GM19023 (cell line): ENCODE measurements around the gene PTGFRN.

Experiments used
- ATAC-seq: cut with Tn5 transposase; IDR thresholded peaks from one replicate; pipeline ENCODE4 v1.9.1; 2021; ENCODE audit warnings: mild to moderate bottlenecking, moderate library complexity; ENCODE audit not compliant: unreplicated experiment

Gene PTGFRN

DNA sequence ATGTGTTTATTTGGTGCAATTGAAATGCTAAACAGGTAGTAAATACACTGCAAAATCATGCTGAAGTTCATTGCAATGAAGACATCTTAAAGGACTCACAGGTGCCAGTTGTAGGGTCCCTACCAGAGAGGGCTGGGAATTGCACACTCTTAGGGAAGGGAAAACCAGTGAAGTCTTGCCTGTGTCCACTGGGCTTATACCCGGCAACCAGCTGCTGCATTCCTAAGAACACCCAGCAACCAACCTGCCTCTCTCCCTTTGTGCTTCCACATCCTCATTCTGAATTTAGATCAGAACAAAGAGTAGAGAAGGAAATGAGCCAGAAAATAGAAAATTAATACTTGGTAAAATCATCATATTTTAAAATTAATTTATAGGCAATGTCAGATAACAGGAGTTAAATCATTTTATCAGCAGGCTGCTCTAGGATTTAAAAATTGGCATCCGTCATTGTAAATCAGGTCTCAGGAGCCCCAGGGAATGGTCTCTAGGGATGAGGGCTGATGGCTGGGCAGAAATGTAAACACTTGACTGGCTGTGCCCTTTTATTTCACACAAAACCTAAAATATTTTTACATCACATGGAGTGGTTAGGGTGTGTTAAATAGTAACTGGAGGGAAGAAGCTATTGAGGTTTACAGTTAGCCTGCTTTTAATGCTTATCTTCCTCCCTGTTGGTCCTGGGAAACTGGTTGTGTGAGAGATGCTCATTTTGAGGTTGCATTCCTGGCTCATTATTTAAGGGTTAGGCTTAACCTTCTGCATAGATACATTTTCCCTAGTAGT is 31.3 kb downstream of the PTGFRN start:
- ATAC-seq, result no peak

DNA sequence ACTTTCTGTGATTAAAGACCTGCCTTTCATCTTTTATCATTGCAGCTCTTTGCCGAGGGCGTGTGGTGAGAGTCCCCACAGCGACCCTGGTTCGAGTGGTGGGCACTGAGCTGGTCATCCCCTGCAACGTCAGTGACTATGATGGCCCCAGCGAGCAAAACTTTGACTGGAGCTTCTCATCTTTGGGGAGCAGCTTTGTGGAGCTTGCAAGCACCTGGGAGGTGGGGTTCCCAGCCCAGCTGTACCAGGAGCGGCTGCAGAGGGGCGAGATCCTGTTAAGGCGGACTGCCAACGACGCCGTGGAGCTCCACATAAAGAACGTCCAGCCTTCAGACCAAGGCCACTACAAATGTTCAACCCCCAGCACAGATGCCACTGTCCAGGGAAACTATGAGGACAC is 32.0 kb downstream of the PTGFRN start:
- no peak for ATAC-seq

DNA sequence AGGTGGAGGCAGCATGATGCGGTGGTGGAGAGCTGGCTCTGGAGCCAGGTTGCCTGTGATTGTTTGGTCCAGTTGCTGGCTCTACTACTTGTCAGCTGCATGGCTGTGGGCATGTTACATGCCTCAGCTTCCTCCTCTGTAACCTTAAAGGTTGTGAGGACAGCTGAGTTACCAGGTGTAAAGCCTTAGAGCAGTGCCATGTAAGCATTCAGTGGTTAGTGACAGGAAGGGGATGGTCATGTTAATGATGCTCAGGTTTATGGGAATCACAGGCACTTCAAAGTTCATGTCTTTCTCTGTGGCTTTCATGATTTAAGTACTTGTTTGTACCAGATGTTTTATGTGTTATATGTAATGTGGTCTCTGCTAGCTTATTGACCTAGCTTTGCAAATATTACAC is 32.6 kb downstream of the PTGFRN start:
- ATAC-seq, result no peak

DNA sequence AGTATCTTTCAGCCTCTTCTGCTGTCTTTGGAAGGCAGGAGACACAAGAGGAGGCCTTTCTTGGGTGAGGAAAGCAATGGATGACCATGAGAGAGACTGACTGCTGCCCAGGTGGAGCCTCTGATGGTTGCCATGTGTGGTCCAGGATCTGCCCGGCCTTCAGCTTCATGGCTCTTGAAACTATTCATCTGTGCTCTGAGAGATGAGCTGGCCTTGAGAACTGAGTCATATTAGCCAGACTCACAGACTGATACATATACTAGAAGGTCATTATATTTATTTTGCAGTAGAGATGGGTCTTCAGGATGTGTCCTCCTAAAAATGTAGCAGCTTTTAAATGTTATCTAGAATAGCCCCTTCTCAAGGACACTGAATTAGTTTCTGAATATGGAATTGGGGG is 33.7 kb downstream of the PTGFRN start:
- no peak for ATAC-seq

DNA sequence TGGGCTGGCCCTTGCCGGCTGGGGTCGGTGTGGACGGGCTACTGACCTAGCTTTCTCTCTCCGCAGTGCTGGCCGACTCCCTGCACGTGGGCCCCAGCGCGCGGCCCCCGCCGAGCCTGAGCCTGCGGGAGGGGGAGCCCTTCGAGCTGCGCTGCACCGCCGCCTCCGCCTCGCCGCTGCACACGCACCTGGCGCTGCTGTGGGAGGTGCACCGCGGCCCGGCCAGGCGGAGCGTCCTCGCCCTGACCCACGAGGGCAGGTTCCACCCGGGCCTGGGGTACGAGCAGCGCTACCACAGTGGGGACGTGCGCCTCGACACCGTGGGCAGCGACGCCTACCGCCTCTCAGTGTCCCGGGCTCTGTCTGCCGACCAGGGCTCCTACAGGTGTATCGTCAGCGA is 34.9 kb downstream of the PTGFRN start:
- no peak for ATAC-seq

DNA sequence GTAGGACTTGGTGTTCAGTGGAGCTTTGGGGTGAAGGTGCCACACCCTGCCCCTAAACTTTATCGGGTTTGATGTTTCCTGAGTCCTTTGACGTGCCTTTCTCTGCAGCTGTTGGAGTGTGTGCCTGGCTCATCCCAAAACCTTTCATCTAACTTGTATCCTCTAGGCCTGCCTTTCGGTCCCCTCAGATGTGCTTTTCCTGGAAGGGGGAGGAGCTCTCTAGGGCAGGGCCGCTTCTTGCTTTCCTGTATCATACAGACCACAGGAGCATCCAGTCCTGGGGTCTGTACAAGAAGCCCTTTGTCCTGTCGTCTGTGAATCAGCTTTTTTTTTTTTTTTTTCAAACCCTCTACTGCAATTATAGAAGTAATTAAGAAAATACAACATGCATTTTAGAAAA is 35.7 kb downstream of the PTGFRN start:
- ATAC-seq, result no peak

DNA sequence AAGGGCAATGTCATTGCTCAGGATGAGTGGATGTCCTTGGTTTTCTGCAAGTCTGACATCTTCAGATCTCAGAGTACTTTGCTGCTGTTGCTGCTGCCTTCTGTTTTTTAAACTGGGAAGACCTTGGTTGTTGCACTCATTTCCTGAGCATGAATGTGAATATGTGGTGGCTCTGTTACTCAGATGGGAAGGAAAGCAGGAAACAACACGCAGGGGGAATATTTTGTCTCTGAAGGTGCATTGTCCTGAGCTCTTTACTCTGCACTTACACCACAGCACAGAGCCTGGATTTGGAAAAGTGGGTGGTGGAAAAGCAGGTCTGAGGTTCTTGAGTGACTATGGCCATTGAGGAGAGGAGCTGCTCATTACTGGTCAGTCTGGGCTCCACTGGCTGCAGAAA is 36.3 kb downstream of the PTGFRN start:
- ATAC-seq, result no peak

DNA sequence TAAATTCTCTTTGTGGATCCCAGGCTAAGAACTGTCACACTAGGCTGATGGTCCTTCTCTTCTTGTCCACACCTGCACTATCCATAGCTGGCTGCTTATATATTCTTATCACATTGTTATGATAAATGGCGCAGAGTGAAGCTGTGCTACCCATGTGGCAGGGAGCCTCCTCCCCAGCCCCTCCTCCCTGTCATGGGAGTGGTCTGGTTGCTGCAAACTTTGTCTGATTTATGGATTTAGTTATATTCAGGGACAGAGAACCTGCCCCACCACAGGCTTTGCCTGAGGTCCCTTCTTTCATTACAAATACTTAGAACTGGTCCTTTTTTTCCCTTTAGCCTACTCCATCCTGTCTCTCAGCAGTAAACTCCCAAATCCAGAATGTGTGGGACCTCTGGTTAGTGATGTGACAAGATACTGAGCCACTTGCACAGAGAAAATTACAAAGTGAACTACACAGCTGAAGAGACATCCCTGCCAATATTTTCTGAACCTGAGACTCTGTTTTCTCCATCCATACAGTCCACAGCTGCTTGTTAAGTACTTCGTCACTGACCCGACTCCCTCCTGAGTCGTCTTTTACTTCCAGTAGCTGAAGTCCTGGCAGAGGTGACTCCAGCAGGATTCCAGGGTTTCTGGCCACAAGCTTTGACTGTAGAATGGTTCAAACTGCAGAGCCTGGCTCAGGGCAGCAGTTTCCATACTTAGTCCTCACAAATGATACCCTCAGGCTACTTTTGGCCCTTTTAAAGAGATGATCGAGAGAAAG is 37.6 kb downstream of the PTGFRN start:
- ATAC-seq, result no peak

DNA sequence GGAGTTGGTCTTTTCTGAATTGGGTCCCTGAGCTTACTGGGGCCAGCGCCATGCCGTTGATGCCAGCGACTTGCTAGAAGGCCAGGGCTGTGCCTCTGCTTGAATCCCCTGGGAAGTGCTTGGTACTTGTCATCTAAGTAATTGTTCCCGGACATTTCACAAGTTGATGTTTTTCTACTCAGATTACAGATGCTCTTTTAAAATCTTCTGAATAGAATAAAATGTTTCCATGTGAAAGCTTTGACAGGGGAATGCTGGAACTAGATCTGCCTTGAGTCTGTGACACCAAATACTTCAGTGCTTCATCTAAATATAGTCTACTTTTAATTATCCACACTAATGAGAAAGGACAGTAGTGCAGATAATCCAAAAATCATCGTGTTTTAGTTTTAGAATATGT is 38.3 kb downstream of the PTGFRN start:
- no peak for ATAC-seq

DNA sequence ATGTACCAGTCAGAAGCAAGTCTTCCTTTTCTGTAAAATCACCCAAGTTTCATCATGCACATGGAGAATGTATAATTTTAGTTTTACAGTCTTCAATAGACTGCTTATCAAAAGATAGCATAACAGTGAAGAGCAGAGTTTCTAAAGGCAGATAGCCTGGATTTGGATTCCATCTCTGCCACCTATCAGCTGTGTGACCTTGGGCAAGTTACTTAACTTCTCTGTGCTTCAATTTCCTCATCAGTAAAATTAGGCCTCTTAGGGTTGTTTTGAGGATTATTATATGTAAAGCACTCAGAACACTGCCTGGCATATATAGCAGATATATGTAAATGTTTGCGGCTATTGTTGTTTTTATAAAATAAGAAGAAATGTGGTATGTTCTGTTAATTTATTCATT is 38.9 kb downstream of the PTGFRN start:
- no peak for ATAC-seq

DNA sequence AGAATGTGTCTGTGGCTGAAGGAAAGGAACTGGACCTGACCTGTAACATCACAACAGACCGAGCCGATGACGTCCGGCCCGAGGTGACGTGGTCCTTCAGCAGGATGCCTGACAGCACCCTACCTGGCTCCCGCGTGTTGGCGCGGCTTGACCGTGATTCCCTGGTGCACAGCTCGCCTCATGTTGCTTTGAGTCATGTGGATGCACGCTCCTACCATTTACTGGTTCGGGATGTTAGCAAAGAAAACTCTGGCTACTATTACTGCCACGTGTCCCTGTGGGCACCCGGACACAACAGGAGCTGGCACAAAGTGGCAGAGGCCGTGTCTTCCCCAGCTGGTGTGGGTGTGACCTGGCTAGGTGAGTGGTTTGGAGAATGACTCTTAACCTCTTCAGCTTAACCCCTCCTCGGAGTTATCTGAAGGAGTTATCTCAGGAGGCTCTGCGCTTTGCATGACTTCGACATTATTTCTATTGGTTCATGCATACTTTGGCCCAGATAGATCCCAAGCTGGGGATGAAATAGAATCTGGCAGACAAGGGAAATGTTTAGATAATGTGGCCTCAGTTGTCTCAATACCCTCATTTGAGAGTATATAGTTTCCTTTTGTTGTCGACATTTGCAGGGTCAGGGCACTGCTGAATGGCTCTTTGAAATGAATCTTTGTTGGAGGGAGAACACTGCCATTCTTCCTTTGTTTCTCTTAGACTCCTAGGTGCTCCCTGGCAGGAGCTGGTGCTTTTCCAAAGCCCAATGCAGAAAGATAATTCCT is 39.7 kb downstream of the PTGFRN start:
- no peak for ATAC-seq

DNA sequence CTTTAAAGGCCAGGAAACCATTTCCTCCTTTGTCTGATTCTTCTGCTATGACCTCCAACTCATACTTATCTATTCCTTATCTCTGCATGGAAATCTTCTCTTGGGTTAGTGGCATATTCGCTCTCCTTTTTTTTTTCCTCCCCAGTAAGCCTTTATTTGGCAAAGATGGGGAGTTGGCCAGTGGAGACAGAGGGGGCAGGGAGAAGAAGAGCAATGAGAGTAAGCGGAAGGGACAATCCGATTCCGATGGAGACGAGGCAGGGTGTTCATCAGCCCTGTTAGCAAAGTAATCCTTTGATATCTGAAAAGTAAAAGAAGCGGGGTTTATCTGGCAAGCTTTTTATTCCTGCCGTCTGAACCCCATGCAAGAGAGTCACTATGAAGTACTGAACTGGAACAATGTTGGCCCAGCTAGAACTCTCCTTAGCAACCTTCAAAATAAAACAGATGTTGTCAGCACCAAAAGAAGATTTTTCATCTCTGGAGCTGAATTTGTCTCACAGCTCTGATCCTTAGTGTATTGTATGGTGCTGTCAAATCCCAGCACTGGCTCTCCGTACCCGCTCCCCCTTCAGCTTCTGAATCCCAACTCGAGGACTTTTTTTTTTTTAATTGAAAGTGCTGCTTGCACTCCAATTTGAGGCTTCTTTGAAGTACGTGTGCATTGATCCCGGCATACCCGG is 40.9 kb downstream of the PTGFRN start:
- ATAC-seq, result no peak

DNA sequence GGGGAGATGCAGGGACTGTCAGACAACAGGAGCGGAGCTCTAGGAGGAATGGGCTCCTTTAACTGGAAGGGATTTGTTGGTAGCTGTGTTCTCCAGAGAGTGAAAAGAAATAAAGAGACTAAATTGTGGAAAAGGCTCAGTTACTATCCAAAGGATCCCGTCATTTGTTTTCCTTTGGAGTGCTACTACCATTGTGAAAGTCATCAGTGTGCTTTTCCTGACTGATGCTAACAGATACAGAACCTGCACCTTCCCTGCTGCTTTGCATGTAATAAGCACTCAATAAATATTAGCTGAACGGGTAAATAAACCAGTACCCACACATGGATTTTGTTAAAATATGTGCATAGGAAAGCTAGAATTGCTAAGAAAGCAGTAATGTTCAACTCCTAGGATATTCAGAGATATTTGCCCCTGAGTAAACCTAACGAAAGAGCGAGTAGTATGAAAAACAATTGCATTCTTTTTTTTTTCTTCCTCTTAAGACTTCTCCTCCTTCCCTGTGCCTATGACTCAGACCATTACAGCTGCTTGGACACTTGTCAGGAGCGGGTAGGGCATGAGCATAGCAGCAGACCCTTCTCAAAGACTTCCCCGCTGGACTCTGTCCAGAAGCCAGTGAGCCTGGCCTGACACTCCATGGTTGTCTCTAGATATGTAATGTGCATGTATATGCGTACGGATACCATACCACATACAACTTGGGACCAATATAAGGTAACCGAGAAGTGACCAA is 41.7 kb downstream of the PTGFRN start:
- ATAC-seq, result no peak

DNA sequence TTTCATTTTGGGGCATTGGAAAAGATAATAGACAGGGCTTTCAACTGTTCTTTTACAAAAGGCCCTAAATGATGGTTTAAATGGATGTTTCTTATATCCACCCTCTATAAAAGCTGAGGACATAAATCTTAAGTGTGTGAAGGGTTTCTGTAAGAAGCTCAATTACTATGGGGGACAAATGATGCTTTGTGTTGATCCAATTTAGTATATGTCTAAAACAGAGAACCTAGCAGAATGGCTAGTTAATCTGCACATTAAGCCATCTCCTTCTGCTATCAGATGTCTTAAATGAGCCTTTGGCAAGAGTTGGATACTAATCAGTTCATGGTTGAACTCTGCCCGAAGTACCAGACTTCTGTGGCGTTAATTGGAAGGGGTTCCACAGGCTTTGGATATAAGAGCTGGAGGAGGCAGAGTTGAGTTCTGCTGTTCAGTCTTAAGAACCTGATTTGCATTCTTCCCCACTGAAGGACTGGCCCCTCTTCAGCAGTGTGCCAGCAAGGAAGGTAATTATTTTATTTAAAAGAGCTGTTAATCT is 43.1 kb downstream of the PTGFRN start:
- ATAC-seq, result no peak

DNA sequence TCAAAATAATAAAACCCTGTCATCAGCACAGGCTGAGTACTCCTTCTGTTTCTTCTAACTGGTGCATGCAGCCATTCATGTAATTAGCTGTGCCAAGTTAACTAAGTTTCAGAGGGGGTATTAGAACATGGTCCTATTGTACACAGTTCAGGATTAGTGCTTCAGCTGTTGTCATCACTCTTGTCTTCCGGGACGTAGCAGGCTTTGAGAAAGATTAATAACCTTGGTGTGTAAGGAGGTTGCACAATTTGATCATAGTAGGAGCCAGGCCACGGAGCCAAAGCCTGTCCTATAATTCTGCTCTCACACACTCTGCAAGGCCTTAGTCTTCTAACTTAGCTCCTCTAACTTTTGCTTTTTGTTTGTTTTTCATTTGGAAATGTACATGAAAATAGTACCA is 44.7 kb downstream of the PTGFRN start:
- ATAC-seq, result no peak

DNA sequence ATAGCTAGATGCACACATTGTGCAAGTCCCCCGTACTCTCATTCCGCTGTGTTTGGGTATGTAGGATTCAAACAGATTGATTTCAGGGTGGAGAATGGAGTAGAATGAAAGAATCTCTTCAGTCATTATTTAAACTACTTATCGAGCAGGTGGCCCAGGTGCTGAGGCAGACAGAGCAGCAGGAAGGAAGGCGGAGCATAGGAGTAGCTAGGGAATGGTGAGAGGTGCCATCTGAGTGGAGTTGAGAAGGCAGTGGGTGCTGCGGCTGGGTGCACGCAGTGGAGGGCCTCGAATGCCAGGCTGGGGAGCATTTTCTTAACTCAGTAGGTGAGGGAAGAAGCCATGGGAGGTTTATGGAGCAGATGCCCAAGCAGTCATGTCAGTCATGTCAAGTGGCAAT is 46.7 kb downstream of the PTGFRN start:
- no peak for ATAC-seq

DNA sequence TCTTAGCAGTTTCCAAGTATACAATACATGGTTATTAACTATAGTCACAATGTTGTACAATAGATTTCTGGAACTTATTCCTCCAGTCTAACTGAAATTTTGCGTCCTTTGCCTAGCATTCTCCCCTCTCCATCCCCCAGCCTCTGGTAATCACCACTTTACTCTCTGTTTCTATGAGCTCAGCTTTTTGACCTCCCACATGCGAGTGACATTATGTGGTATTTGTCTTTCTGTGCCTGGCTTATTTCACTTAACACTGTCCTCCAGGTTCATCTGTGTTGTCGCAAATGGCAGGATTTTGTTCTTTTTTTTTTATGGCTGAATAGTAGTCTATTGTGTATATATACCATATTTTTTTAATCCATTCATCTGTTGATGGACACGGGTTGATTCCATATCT is 47.9 kb downstream of the PTGFRN start:
- no peak for ATAC-seq

DNA sequence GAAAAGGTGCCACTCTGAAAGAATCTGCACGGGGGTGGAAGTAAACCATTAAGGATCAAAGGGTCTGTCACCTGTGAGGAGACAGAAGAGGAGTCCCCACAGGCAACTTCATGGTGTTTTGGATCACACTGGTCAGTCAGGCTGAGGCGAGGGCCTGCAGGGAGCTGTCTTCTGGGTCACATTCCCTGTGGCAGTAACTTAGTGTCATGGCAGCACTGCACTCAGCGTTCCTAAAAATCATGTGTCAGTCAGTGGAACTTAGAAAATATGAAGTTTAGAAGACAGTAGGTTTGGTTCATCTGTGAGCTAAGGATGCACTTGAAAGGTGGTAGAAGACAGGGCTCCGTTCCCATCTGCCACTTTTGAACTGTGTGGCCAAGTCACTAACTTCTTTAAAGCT is 48.4 kb downstream of the PTGFRN start:
- no peak for ATAC-seq

DNA sequence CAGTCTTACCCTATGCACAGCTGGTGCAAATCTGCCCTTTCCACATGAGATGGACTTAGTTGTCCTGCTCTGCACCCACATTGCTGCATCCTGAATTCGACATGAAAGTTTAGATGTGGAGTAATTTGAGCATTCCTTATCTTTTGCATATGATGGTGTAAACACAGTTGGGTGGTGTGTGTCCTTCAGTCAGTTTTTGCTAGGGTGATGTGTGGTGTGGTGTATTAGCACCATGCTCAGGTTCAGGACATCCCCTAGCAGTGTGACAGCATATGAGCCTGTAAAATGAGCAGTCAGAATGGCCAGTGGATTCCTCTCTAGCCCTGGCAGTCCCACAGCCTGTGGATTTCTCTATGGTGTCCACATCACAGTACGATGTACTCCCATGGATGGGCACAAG is 49.3 kb downstream of the PTGFRN start:
- ATAC-seq, result no peak

DNA sequence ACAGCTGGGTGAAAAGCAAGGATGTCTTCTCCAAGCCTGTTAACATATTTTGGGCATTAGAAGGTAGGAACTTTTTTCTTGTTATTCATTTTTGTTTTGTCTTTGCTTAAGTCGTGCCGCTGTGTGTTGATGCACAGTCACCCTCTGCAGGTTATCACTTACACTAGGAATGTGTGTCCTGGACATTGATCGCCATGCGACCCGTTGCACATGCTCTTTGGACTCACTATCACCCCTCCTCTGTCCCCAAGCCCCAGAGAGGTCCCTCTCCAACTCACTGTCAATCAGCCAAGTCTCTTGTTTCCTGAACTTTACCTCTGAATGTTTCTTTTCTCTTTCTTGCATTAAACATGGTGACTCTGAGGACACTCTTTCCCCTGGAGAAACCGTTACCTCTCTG is 51.9 kb downstream of the PTGFRN start:
- ATAC-seq, result no peak
